Left lung (tissue), 10 donors: ENCODE data around the gene DCUN1D5. TPM values are rescaled to one million over a fixed set of nuclear protein-coding genes. Genes with fewer than 3 reads are reported as not detected.

Experiments
- ATAC-seq: fragments of 200-7000 bp; cut with Tn5 transposase; one replicate; pipeline ENCODE4 v1.9.1; 2020; ENCODE audit warnings: moderate library complexity
- DNase-seq, 4 donors: peaks; one replicate each; pipeline ENCODE4 v3.0.0-alpha.2; 2013 to 2020
- H3K27ac ChIP-seq, 2 donors: fragments of 200-600 bp; sonication (generic) in 1 of 2; one replicate each; pipeline versions ENCODE4 v1.5.0 to v1.8.0; 2020 to 2021
- H3K27me3 ChIP-seq, 2 donors: fragments of 200-600 bp; sonication (generic) in 1 of 2; one replicate each; pipeline versions ENCODE4 v1.5.0 to v1.8.0; 2020 to 2021
- H3K36me3 ChIP-seq, 2 donors: fragments of 200-600 bp; sonication (generic) in 1 of 2; one replicate each; pipeline versions ENCODE4 v1.5.0 to v1.8.0; 2020 to 2021
- H3K4me1 ChIP-seq, 2 donors: fragments of 200-600 bp; one replicate each; pipeline ENCODE4 v1.8.0; 2021
- H3K4me3 ChIP-seq, 2 donors: fragments of 200-600 bp; sonication (generic) in 1 of 2; one replicate each; pipeline versions ENCODE4 v1.5.0 to v1.8.0; 2020 to 2021; ENCODE audit warnings: mild to moderate bottlenecking in 1 of 2
- H3K9me3 ChIP-seq, 2 donors: fragments of 200-600 bp; sonication (generic) in 1 of 2; one replicate each; pipeline versions ENCODE4 v1.5.0 to v1.8.0; 2020 to 2021
- intact Hi-C, 2 donors: fragments of 100-400 bp; cut with DNase I; formaldehyde crosslinking; loops; one replicate each; pipeline versions ENCODE4 v1.11.2 to v1.14.2; 2022
- polyA plus RNA-seq, 6 donors: library from polyadenylated mRNA; unstranded; fragments of 120-200 nt; gene quantifications; one replicate each; pipeline ENCODE4 v1.2.1, GENCODE V29; 2013; ENCODE audit not compliant: insufficient read length in 6 of 6
- total RNA-seq, 2 donors: library from RNA; stranded (reverse); fragmentation: NEBNext Ultra II Directional; extraction: Animal tissue kit (Norgen Biotek cat#: 25700); gene quantifications; one replicate each; pipeline ENCODE4 v1.2.1, GENCODE V29; 2021
- TF ChIP-seq, protein P1 (sequence below), 2 donors: fragments of 200-600 bp; sonication (generic) in 1 of 2; IDR thresholded peaks; one replicate each; pipeline versions ENCODE4 v1.5.0 to v1.8.0; 2021; ENCODE audit warnings: antibody characterized with exemption in 2 of 2
- donor health status: DM: no; HTN: yes; CAD: no.
- donor health status: DM: no; HTN: no; CAD: no.

The DCUN1D5 gene
- total and polyA plus RNA-seq, 8 donors: 23.8 to 38.3 (median 35.6) TPM

GRCh38 chr11:103091064-103091800, 728 bp downstream of the DCUN1D5 start:
- peak overlapping the region; percentile 82 to 85 for H3K27ac ChIP-seq
- peak; percentile 11 to 86 (median 42) for DNase-seq
- peaks cover 11 to 30% of the 10 kb centered on the region in 2 donors for H3K4me1 ChIP-seq
- H3K36me3 ChIP-seq: peaks cover 0 to 6% of the 10 kb centered on the region in 2 donors
- H3K4me3 ChIP-seq: peak overlapping the region; percentile 91 to 97
- H3K27me3 ChIP-seq: peaks cover 0 to 30% of the 10 kb centered on the region in 2 donors
- no peaks in the 10 kb centered on the region for H3K9me3 ChIP-seq
- intact Hi-C loops: no loop called here
- ATAC-seq: peak; percentile 80
- TF ChIP-seq, protein P1, sequence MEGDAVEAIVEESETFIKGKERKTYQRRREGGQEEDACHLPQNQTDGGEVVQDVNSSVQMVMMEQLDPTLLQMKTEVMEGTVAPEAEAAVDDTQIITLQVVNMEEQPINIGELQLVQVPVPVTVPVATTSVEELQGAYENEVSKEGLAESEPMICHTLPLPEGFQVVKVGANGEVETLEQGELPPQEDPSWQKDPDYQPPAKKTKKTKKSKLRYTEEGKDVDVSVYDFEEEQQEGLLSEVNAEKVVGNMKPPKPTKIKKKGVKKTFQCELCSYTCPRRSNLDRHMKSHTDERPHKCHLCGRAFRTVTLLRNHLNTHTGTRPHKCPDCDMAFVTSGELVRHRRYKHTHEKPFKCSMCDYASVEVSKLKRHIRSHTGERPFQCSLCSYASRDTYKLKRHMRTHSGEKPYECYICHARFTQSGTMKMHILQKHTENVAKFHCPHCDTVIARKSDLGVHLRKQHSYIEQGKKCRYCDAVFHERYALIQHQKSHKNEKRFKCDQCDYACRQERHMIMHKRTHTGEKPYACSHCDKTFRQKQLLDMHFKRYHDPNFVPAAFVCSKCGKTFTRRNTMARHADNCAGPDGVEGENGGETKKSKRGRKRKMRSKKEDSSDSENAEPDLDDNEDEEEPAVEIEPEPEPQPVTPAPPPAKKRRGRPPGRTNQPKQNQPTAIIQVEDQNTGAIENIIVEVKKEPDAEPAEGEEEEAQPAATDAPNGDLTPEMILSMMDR (IDR thresholded peaks at IDR 0.05): no peak

GRCh38 chr11:103086461-103086860, 5.5 kb downstream of the DCUN1D5 start:
- Histone ChIP-seq H3K9me3 (no peaks in the 10 kb centered on the region), H3K27me3 (no peaks in the 10 kb centered on the region), H3K27ac (no peak overlapping the region), H3K4me1 (peaks cover 11 to 30% of the 10 kb centered on the region in 2 donors), H3K4me3 (no peak overlapping the region), H3K36me3 (peaks cover 0 to 32% of the 10 kb centered on the region in 2 donors)
- DNase-seq (no peak), ATAC-seq (no peak)
- intact Hi-C loops: no loop called here
- TF ChIP-seq, protein P1 (IDR thresholded peaks at IDR 0.05): no peak

DNA sequence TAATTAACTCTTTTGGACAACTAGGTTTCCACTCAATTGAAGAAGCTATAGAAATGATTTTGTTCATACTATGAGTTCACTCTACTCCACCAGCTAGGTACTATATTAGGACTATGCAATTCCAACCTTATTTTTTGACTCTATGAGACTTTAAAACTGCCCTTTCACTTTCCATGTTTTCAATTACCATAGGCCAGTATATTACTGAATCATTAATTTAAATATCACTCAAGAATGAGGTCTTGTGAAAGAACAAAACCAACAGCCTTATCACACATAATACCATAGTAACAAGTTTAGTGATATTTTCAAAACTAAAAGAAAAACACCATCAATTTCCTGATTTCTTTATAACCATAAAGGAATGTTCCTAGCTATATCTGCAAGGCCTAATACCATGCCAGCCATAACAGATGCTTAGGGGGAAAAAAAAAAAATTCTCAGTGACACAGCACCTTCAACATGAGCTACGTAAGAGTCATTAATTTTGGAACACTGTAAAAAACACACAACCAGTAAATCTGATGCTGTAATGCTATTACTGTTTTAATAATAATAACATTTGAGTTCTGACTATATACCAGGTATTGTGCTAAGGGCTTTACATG, 6.1 kb downstream of the DCUN1D5 start:
- Histone ChIP-seq H3K4me1 (peaks cover 11 to 27% of the 10 kb centered on the region in 2 donors), H3K4me3 (no peak overlapping the region), H3K36me3 (peaks cover 0 to 32% of the 10 kb centered on the region in 2 donors), H3K9me3 (no peaks in the 10 kb centered on the region), H3K27ac (no peak overlapping the region), H3K27me3 (no peaks in the 10 kb centered on the region)
- intact Hi-C loops: no loop called here
- ATAC-seq (no peak), DNase-seq (no peak)
- TF ChIP-seq, protein P1 (IDR thresholded peaks at IDR 0.05): no peak

- H3K36me3 ChIP-seq: peaks cover 0 to 64% of the 10 kb centered on the region in 2 donors
- TF ChIP-seq, protein P1 (IDR thresholded peaks at IDR 0.05): no peak
- intact Hi-C loops: no loop called here
- ATAC-seq (no peak), DNase-seq (no peak)
- no peaks in the 10 kb centered on the region for H3K9me3 ChIP-seq
- H3K4me3 ChIP-seq: no peak overlapping the region
- H3K27ac ChIP-seq: no peak overlapping the region
- no peaks in the 10 kb centered on the region for H3K27me3 ChIP-seq
- H3K4me1 ChIP-seq: peaks cover 0 to 5% of the 10 kb centered on the region in 2 donors
Measured at GRCh38 chr11:103079833-103080232, 12.1 kb downstream of the DCUN1D5 start.

DNA sequence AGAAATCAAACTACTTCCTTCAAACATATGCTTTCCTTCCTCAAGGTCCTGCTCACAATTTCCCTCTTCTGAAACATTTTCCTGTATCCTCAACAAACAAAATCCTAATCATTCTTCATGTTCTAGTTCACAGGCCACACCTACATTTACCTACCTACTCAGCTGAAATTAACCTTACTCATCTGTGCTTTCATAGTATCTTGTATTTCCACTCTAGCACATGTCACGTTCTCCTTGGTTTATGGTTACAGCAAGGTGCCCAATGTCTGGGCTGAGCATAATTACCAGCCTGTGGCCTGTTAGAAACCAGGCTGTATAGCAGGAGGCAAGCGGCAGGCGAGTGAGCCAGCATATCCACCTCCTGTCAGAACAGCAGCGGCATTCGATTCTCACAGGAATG, 13.2 kb downstream of the DCUN1D5 start:
- H3K27me3 ChIP-seq: no peaks in the 10 kb centered on the region
- intact Hi-C loops: no loop called here
- H3K9me3 ChIP-seq: no peaks in the 10 kb centered on the region
- H3K4me1 ChIP-seq: peaks cover 0 to 5% of the 10 kb centered on the region in 2 donors
- ATAC-seq: no peak
- TF ChIP-seq, protein P1 (IDR thresholded peaks at IDR 0.05): no peak
- no peak overlapping the region for H3K4me3 ChIP-seq
- H3K36me3 ChIP-seq: peaks cover 0 to 56% of the 10 kb centered on the region in 2 donors
- DNase-seq: no peak
- H3K27ac ChIP-seq: no peak overlapping the region
